SU-DHL-6 (cell line): ENCODE results near the gene TAOK1.

Experiments used
- CTCF ChIP-seq: fragments of 200-600 bp; sonication (generic); IDR thresholded peaks from one replicate; pipeline ENCODE4 v1.5.1; 2017; ENCODE audit warnings: antibody characterized with exemption, mild to moderate bottlenecking, low read length, moderate library complexity; ENCODE audit not compliant: insufficient read depth, poor library complexity, severe bottlenecking
- EZH2phosphoT487 ChIP-seq: fragments of 200-600 bp; sonication (generic), shearing (Covaris generic); conservative IDR thresholded peaks from 2 replicates; pipeline ENCODE4 v1.6.1; 2018; ENCODE audit warnings: mild to moderate bottlenecking, antibody characterized with exemption, low read length, moderate library complexity, mixed read lengths

GRCh38 chr17:29596811-29597210, 206.6 kb downstream of the TAOK1 start:
- TF ChIP-seq CTCF (no peak), EZH2phosphoT487 (no peak)
